ENCODE results near the gene MED16. TPM values are rescaled to one million over a fixed set of nuclear protein-coding genes. Genes with fewer than 3 reads are reported as not detected.
A peak's percentile ranks its signal among the peaks of the same experiment; 100 is the strongest.
"Not testable (repeated sequence)": the region's sequence is repeated elsewhere in the genome, so short reads cannot be mapped to it uniquely, and the experiment has no call there.

Gene MED16
- total RNA-seq, 1 donor from 2014 or later: 74.2 TPM

GRCh38 chr19:852136-853013 is 40.6 kb downstream of the MED16 start, which contains the start of gene ELANE:
ELANE (plus strand) TSS chr19:852303; CDS start chr19:852329, 26 bp downstream.
- peak; percentile 68 for DNase-seq (ENCODE audit: extremely low spot score, unreplicated experiment)
- no peaks in the 10 kb centered on the region for H3K36me3 Mint-ChIP-seq
- no peak within 1 kb of the TSS for H3K4me3 Mint-ChIP-seq
- H3K4me1 Mint-ChIP-seq (ENCODE audit: unreplicated experiment): no peaks in the 10 kb centered on the region
- TF ChIP-seq, protein P1, sequence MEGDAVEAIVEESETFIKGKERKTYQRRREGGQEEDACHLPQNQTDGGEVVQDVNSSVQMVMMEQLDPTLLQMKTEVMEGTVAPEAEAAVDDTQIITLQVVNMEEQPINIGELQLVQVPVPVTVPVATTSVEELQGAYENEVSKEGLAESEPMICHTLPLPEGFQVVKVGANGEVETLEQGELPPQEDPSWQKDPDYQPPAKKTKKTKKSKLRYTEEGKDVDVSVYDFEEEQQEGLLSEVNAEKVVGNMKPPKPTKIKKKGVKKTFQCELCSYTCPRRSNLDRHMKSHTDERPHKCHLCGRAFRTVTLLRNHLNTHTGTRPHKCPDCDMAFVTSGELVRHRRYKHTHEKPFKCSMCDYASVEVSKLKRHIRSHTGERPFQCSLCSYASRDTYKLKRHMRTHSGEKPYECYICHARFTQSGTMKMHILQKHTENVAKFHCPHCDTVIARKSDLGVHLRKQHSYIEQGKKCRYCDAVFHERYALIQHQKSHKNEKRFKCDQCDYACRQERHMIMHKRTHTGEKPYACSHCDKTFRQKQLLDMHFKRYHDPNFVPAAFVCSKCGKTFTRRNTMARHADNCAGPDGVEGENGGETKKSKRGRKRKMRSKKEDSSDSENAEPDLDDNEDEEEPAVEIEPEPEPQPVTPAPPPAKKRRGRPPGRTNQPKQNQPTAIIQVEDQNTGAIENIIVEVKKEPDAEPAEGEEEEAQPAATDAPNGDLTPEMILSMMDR (conservative IDR thresholded peaks at IDR 0.05): no peak
- H3K9me3 Mint-ChIP-seq: no peaks in the 10 kb centered on the region
- no peak within 1 kb of the TSS for H3K27ac Mint-ChIP-seq
- H3K27me3 Mint-ChIP-seq: peaks cover 4% of the 10 kb centered on the region

DNA sequence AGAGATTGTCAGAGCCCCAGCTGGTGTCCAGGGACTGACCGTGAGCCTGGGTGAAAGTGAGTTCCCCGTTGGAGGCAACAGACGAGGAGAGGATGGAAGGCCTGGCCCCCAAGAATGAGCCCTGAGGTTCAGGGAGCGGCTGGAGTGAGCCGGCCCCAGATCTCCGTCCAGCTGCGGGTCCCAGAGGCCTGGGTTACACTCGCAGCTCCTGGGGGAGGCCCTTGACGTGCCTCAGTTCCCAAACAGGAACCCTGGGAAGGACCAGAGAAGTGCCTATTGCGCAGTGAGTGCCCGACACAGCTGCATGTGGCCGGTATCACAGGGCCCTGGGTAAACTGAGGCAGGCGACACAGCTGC is 42.0 kb downstream of the MED16 start:
- TF ChIP-seq, protein P1 (conservative IDR thresholded peaks at IDR 0.05): no peak
- H3K4me1 Mint-ChIP-seq (ENCODE audit: unreplicated experiment): no peaks in the 10 kb centered on the region

DNA sequence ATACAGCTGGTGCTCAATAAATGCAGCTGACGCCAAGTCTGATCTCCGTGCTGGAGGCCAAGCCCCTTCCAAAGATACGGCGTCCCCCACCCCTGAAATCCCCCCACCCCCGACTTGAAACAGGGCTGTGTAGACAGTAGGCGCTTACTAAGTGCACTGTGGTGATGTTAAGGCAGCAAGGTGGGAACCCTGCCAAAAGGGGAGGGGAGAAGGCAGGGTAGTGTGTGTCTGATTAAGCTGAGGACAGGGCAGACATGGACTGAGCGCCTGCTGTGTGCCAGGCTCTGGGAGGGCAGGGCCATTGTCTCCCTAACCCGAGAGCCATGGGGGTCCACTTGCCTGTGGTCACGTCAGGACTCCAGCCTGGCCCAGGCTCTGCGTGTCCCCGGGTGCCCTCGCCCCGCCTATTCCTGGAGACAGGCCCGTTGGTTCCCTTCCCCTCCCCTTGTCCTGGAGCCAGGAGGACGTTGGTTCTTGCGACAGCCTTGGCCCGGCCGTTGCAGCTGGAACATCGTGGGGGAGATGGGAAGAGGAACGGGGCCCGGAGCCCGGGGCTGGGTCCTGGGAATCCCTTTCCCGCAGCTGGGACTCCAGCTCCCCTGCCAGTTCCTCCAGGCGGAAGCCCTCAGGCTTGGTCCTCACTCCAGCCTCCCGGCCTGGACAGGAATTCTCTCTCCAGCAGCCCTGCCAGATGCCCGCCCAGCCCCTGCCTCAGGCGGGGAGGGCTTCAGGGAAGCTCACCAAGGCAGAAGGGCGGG is 42.6 kb downstream of the MED16 start:
- Mint-ChIP-seq H3K36me3 (no peaks in the 10 kb centered on the region), H3K27ac (no peak overlapping the region)
- peak; percentile 70 for DNase-seq (ENCODE audit: extremely low spot score, unreplicated experiment)

More for the DNA sequence above, 42.0 kb downstream of the MED16 start:
- H3K4me3 Mint-ChIP-seq: no peak overlapping the region
- H3K9me3 Mint-ChIP-seq: no peaks in the 10 kb centered on the region
- H3K27ac Mint-ChIP-seq: no peak overlapping the region
- H3K27me3 Mint-ChIP-seq: peaks cover 12% of the 10 kb centered on the region
- DNase-seq (ENCODE audit: extremely low spot score, unreplicated experiment): no peak
- H3K36me3 Mint-ChIP-seq: no peaks in the 10 kb centered on the region

DNA sequence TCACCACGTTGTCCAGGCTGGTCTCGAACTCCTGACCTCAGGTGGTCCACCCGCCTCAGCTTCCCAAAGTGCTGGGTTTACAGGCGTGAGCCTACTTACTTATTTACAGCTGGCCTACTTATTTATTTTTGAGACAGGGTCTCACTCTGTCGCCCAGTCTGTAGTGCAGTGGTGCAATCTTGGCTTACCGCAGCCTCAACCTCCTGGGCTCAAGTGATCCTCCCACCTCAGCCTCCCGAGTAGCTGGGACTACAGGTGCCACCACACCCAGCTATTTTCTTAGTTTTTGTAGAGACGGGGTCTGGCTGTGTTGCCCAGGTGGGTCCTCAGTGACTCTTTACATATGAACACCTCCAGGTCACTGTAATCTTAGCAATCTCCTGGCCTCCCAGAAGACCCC is 43.8 kb downstream of the MED16 start:
- not testable (repeated sequence) for H3K27ac Mint-ChIP-seq; H3K4me1 Mint-ChIP-seq (ENCODE audit: unreplicated experiment); H3K4me3 Mint-ChIP-seq; H3K9me3 Mint-ChIP-seq; DNase-seq (ENCODE audit: extremely low spot score, unreplicated experiment); H3K36me3 Mint-ChIP-seq
- H3K27me3 Mint-ChIP-seq: peaks cover 26% of the 10 kb centered on the region

More for the DNA sequence above, 42.6 kb downstream of the MED16 start:
- no peaks in the 10 kb centered on the region for H3K9me3 Mint-ChIP-seq
- H3K27me3 Mint-ChIP-seq: peaks cover 17% of the 10 kb centered on the region
- H3K4me3 Mint-ChIP-seq: no peak overlapping the region
- H3K4me1 Mint-ChIP-seq (ENCODE audit: unreplicated experiment): peaks cover 3% of the 10 kb centered on the region
- TF ChIP-seq, protein P1 (conservative IDR thresholded peaks at IDR 0.05): no peak

- Mint-ChIP-seq H3K4me3 (no peak overlapping the region), H3K4me1 (ENCODE audit: unreplicated experiment) (peaks cover 3% of the 10 kb centered on the region), H3K27me3 (peaks cover 27% of the 10 kb centered on the region)
Measured at GRCh38 chr19:848386-848921, 44.5 kb downstream of the MED16 start.

More at GRCh38 chr19:848386-848921, 44.5 kb downstream of the MED16 start:
- TF ChIP-seq, protein P1 (conservative IDR thresholded peaks at IDR 0.05): no peak
- no peaks in the 10 kb centered on the region for H3K9me3 Mint-ChIP-seq
- no peaks in the 10 kb centered on the region for H3K36me3 Mint-ChIP-seq
- H3K27ac Mint-ChIP-seq: no peak overlapping the region
- no peak for DNase-seq (ENCODE audit: extremely low spot score, unreplicated experiment)

Measured in type B pancreatic cell (in vitro differentiated cells).